ENCODE measurements around the gene HEBP1.

- no peak for TF ChIP-seq CTCF (IDR thresholded peaks at IDR 0.05)
- TF ChIP-seq POLR2AphosphoS5 (IDR thresholded peaks at IDR 0.05) = no peak
- TF ChIP-seq POLR2A (IDR thresholded peaks at IDR 0.05) = no peak
These were observed 70.4 kb downstream of the HEBP1 start for GRCh38 chr12:12929696-12930095.

Data from prostate gland (tissue), 2 donors.